Measurements from ENCODE around the gene MED27.

- no peak for TF ChIP-seq CTCF (IDR thresholded peaks at IDR 0.05)
- TF ChIP-seq POLR2AphosphoS5 (IDR thresholded peaks at IDR 0.05), result no peak
- no peak for TF ChIP-seq EP300 (IDR thresholded peaks at IDR 0.05)
- TF ChIP-seq POLR2A (IDR thresholded peaks at IDR 0.05), result no peak
Observed at GRCh38 chr9:132015866-132016265, 63.8 kb downstream of the MED27 start.

Measured in sigmoid colon (tissue), 4 donors.